H1 (cell line): ENCODE measurements around the gene C1D. TPM values are rescaled to one million over a fixed set of nuclear protein-coding genes. Genes with fewer than 3 reads are reported as not detected.

Source experiments
- CTCF ChIA-PET: fragments of 300-600 bp; sonication (Branson Sonifier 250); formaldehyde crosslinking; loops from one replicate; lab custom pipeline; 2021; ENCODE audit not compliant: partially characterized antibody; lab: Charles Lee
- POLR2A ChIA-PET: fragments of 300-600 bp; sonication (Branson Sonifier 250); formaldehyde crosslinking; loops from one replicate; lab custom pipeline; 2021; ENCODE audit warnings: inconsistent platforms; ENCODE audit not compliant: partially characterized antibody; lab: Charles Lee
- DNase-seq, 2 experiments: peaks; one replicate each; pipeline versions ENCODE4 v3.0.0 to v3.0.0-alpha.2; 2010 to 2022; ENCODE audit warnings: low spot score in 2 of 2, low read depth in 1 of 2, mixed read lengths in 1 of 2
- FAIRE-seq: peaks from 2 replicates; lab custom pipeline; 2011; peaks lifted over from hg19 to GRCh38; lab: Jason Lieb, UNC
- H2AFZ ChIP-seq: 2 replicates; pipeline ENCODE4 v1.8.1; 2012; ENCODE audit warnings: low read length, inconsistent platforms
- H2AK5ac ChIP-seq: 2 replicates; pipeline ENCODE4 v1.6.1; 2013; ENCODE audit warnings: low read depth, low read length
- H2BK120ac ChIP-seq: replicated peaks from 2 replicates; pipeline ENCODE3; 2013; ENCODE audit warnings: low read depth, low read length, inconsistent platforms
- H2BK12ac ChIP-seq: 2 replicates; pipeline ENCODE4 v1.6.1; 2013; ENCODE audit warnings: low read depth, low read length
- H2BK15ac ChIP-seq: 2 replicates; pipeline ENCODE4 v1.6.1; 2013; ENCODE audit warnings: low read length
- H2BK20ac ChIP-seq: 2 replicates; pipeline ENCODE4 v1.6.1; 2013; ENCODE audit warnings: low read length
- H2BK5ac ChIP-seq: 2 replicates; pipeline ENCODE4 v1.6.1; 2013; ENCODE audit warnings: low read depth, low read length
- H3K14ac ChIP-seq: 2 replicates; pipeline ENCODE4 v1.6.1; 2013; ENCODE audit warnings: inconsistent platforms; ENCODE audit not compliant: insufficient read length
- H3K18ac ChIP-seq: 2 replicates; pipeline ENCODE4 v1.6.1; 2013; ENCODE audit warnings: low read length; ENCODE audit errors: extremely low read depth
- H3K23ac ChIP-seq: 2 replicates; pipeline ENCODE4 v1.6.1; 2013; ENCODE audit warnings: inconsistent platforms; ENCODE audit not compliant: insufficient read length
- H3K23me2 ChIP-seq: 2 replicates; pipeline ENCODE4 v1.6.1; 2013; ENCODE audit warnings: low read depth, low read length
- H3K27ac ChIP-seq: 2 replicates; pipeline ENCODE4 v1.6.1; 2011; ENCODE audit warnings: low read depth, low read length, inconsistent platforms
- H3K27me3 ChIP-seq, 4 experiments: replicated peaks in 1 of 4; 1 replicate in 1 of 4; 2 replicates in 3 of 4; pipeline versions ENCODE4 v1.6.1 to v1.8.1; 2011 to 2013; ENCODE audit warnings: low read length in 3 of 4, mild to moderate bottlenecking in 3 of 4, inconsistent platforms in 2 of 4, mixed read lengths in 2 of 4, moderate library complexity in 1 of 4; ENCODE audit not compliant: control insufficient read depth in 3 of 4, insufficient read depth in 3 of 4; ENCODE audit errors: extremely low read depth in 1 of 4
- H3K36me3 ChIP-seq, 4 experiments: 2 replicates each; pipeline versions ENCODE4 v1.6.1 to v1.8.1; 2011 to 2013; ENCODE audit warnings: mild to moderate bottlenecking in 4 of 4, low read length in 3 of 4, moderate library complexity in 2 of 4, control low read depth in 1 of 4, inconsistent platforms in 1 of 4; ENCODE audit not compliant: insufficient read depth in 4 of 4, control insufficient read depth in 2 of 4
- H3K4ac ChIP-seq: replicated peaks from 2 replicates; pipeline ENCODE3; 2013; ENCODE audit warnings: low read length, low read depth, mixed read lengths, inconsistent platforms; ENCODE audit not compliant: insufficient read length
- H3K4me1 ChIP-seq, 4 experiments: replicated peaks in 1 of 4; 1 replicate in 1 of 4; 2 replicates in 3 of 4; pipeline versions ENCODE4 v1.6.1 to v1.8.1; 2011 to 2013; ENCODE audit warnings: low read length in 3 of 4, inconsistent platforms in 2 of 4, mixed read lengths in 1 of 4; ENCODE audit not compliant: insufficient read depth in 4 of 4, control insufficient read depth in 3 of 4
- H3K4me2 ChIP-seq, 2 experiments: 2 replicates each; pipeline versions ENCODE4 v1.6.1 to v1.8.1; 2011 to 2013; ENCODE audit warnings: low read depth in 2 of 2, low read length in 2 of 2, control low read depth in 1 of 2, inconsistent platforms in 1 of 2, mild to moderate bottlenecking in 1 of 2; ENCODE audit not compliant: insufficient read depth in 1 of 2
- H3K4me3 ChIP-seq, 4 experiments: fragments of 200-600, 300-600 bp in 1 of 4; sonication (generic), shearing (Covaris generic), sonication (Bioruptor Twin) in 1 of 4; 2 replicates each; pipeline versions ENCODE4 v1.5.1 to v1.8.1; 2011 to 2016; ENCODE audit warnings: low read length in 4 of 4, low read depth in 3 of 4, control low read depth in 2 of 4, inconsistent platforms in 2 of 4, mild to moderate bottlenecking in 2 of 4, mixed read lengths in 1 of 4, moderate library complexity in 1 of 4; ENCODE audit not compliant: insufficient read depth in 2 of 4; ENCODE audit errors: extremely low read depth in 1 of 4
- H3K56ac ChIP-seq: replicated peaks from 2 replicates; pipeline ENCODE3; 2013; ENCODE audit warnings: low read depth, mild to moderate bottlenecking, mixed read lengths, low read length, inconsistent platforms; ENCODE audit not compliant: insufficient read length
- H3K79me1 ChIP-seq: 2 replicates; pipeline ENCODE4 v1.6.1; 2013; ENCODE audit warnings: low read depth, low read length, control low read depth
- H3K79me2 ChIP-seq, 2 experiments: 2 replicates each; pipeline versions ENCODE4 v1.6.1 to v1.8.1; 2012 to 2013; ENCODE audit warnings: low read length in 2 of 2, mild to moderate bottlenecking in 2 of 2, inconsistent platforms in 1 of 2; ENCODE audit not compliant: insufficient read depth in 2 of 2, control insufficient read depth in 1 of 2
- H3K9ac ChIP-seq, 4 experiments: replicated peaks in 1 of 4; 1 replicate in 1 of 4; 2 replicates in 3 of 4; pipeline versions ENCODE4 v1.6.1 to v1.8.1; 2011 to 2013; ENCODE audit warnings: low read depth in 3 of 4, low read length in 3 of 4, control low read depth in 2 of 4, mild to moderate bottlenecking in 2 of 4, moderate library complexity in 2 of 4, inconsistent platforms in 1 of 4; ENCODE audit errors: extremely low read depth in 1 of 4
- H3K9me3 ChIP-seq, 2 experiments: 2 replicates each; pipeline versions ENCODE4 v1.6.1 to v1.8.1; 2012 to 2013; ENCODE audit warnings: mild to moderate bottlenecking in 2 of 2, moderate library complexity in 2 of 2, control low read depth in 1 of 2, inconsistent platforms in 1 of 2, low read depth in 1 of 2, low read length in 1 of 2, mixed read lengths in 1 of 2; ENCODE audit not compliant: insufficient read depth in 2 of 2
- H4K20me1 ChIP-seq, 2 experiments: replicated peaks in 1 of 2; 2 replicates each; pipeline versions ENCODE3 to v1.8.1; 2011 to 2013; ENCODE audit warnings: inconsistent platforms in 2 of 2, low read length in 2 of 2, mild to moderate bottlenecking in 1 of 2; ENCODE audit not compliant: insufficient read depth in 2 of 2, control insufficient read depth in 1 of 2
- H4K5ac ChIP-seq: 2 replicates; pipeline ENCODE4 v1.6.1; 2013; ENCODE audit warnings: low read length, low read depth, mixed read lengths, inconsistent platforms; ENCODE audit not compliant: insufficient read length
- H4K8ac ChIP-seq: 2 replicates; pipeline ENCODE4 v1.8.0; 2013; ENCODE audit warnings: mild to moderate bottlenecking, moderate library complexity, low read length, inconsistent platforms; ENCODE audit not compliant: insufficient read depth; ENCODE audit errors: extremely low read depth
- H4K91ac ChIP-seq: replicated peaks from 2 replicates; pipeline ENCODE3; 2013; ENCODE audit warnings: low read length, mixed read lengths, inconsistent platforms; ENCODE audit not compliant: insufficient read length
- JUND ChIP-seq: IDR thresholded peaks from 2 replicates; pipeline ENCODE4 v1.6.1; 2011; ENCODE audit warnings: mild to moderate bottlenecking, improper control_type of control experiment, low read length
- SUZ12 ChIP-seq: fragments of 200-600 bp; sonication (generic); IDR thresholded peaks from 2 replicates; pipeline ENCODE4 v1.6.1; 2012; ENCODE audit warnings: mild to moderate bottlenecking, inconsistent platforms, low read length, moderate library complexity, mixed read lengths
- WGBS, 2 experiments: shearing (Covaris generic) in 1 of 2; methylation state at CpG; one replicate each; pipeline versions ENCODE4 v1.1.6 to v1.1.7; 2013 to 2015; ENCODE audit warnings: low lambda C conversion rate in 2 of 2, mixed read lengths in 2 of 2, inconsistent platforms in 1 of 2, low coverage in 1 of 2, missing lambda C conversion rate in 1 of 2; ENCODE audit not compliant: insufficient replicate concordance in 2 of 2, insufficient coverage in 1 of 2, insufficient read length in 1 of 2; ENCODE audit errors: extremely low coverage in 1 of 2, missing lambda C conversion rate in 1 of 2; 5-methylcytosine and 5-hydroxymethylcytosine counted together
- polyA plus RNA-seq, 7 experiments: library from polyadenylated mRNA; depleted of rRNA in 3 of 7; stranded (reverse) in 5 of 7; unstranded in 2 of 7; fragments of >200 nt in 5 of 7; fragments of 200-250 nt in 2 of 7; gene quantifications; 1 replicate in 5 of 7; 2 replicates in 1 of 7; 4 replicates in 1 of 7; pipeline versions ENCODE4 v1.2.1 to v1.2.3, GENCODE V29; 2011 to 2013; ENCODE audit warnings: missing spikeins in 2 of 7, mixed read lengths in 2 of 7
- total RNA-seq: library from RNA; stranded (reverse); fragmentation: NEBNext Ultra II Directional; extraction: Animal tissue kit (Norgen Biotek cat#: 25700); gene quantifications from 2 replicates; pipeline ENCODE4 v1.2.1, GENCODE V29; 2021

Gene C1D
- total and polyA plus RNA-seq, 2 of the 8 experiments (the other 6 are each of a cell fraction or from before 2014, with no cell fraction given), result 17.5 to 24.1 TPM

DNA sequence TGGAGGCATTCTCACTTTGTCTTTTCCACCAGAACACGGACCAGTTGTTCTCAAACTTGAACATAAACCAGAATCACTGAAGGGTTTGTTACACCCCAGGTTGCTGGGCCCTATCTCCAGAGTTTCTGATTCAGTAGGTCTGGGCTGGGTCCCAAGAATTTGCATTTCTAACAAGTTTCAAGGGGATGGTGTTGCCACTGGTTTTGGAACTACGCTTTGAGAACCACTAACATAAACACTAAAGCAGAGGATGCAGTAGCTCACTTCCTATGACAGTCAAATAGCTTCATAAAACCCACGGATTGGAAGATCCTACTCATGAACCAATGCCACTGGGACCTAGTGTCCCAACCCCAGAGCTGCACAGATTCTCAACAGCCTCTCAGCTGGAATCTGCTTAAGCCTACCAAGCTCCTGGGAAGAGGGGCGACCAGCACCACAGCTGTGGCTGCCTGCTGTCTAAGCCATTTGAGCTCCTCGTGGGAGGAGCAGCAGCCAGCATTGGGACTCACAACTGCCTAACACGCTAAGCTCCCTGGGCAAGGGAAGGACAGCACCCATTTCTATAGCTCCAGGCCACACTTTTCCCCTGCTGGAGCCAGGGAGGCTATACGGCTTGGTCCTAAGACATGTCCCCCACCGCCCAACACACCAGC lies 62.5 kb downstream of the C1D start:
- Histone ChIP-seq H2BK120ac (no peak overlapping the region), H3K9ac (no peak overlapping the region), H2BK15ac (no peak overlapping the region), H3K9me3 (no peaks in the 10 kb centered on the region; a peak in 1 of 4 replicates), H3K4me1 (no peaks in the 10 kb centered on the region), H2BK5ac (no peak overlapping the region), H3K27ac (no peak overlapping the region), H3K14ac (no peak overlapping the region), H4K20me1 (no peaks in the 10 kb centered on the region), H3K4me2 (no peak overlapping the region), H3K4ac (no peak overlapping the region), H3K18ac (no peak overlapping the region), H2BK12ac (no peak overlapping the region), H4K8ac (no peak overlapping the region), H3K4me3 (no peak overlapping the region), H3K56ac (no peak overlapping the region), H3K36me3 (no peaks in the 10 kb centered on the region)
- POLR2A ChIA-PET, result no interaction called here
- no peak for TF ChIP-seq JUND
- no peak for TF ChIP-seq SUZ12
- TF ChIP-seq, all 59 proteins: peak for 0
- CTCF ChIA-PET, result no interaction called here
- Histone ChIP-seq H4K5ac (no peak overlapping the region), H2BK20ac (no peak overlapping the region), H2AK5ac (no peak overlapping the region), H3K27me3 (no peaks in the 10 kb centered on the region), H3K23ac (no peak overlapping the region), H3K79me2 (no peaks in the 10 kb centered on the region), H3K23me2 (no peaks in the 10 kb centered on the region), H4K91ac (no peak overlapping the region), H3K79me1 (no peaks in the 10 kb centered on the region), H2AFZ (no peak overlapping the region)
- WGBS, 2 experiments, result 90% methylated on average over 8 of the region's 8 CpGs; no CpG with 5 or more reads in 1 of the 2 experiments
- DNase-seq (no peak), FAIRE-seq (no peak)
